GM19043 (cell line): ENCODE results near the gene ARFGEF2.

Experiments used
- ATAC-seq: cut with Tn5 transposase; IDR thresholded peaks from one replicate; pipeline ENCODE4 v1.9.1; 2021; ENCODE audit warnings: low read depth; ENCODE audit not compliant: unreplicated experiment

Gene ARFGEF2

DNA sequence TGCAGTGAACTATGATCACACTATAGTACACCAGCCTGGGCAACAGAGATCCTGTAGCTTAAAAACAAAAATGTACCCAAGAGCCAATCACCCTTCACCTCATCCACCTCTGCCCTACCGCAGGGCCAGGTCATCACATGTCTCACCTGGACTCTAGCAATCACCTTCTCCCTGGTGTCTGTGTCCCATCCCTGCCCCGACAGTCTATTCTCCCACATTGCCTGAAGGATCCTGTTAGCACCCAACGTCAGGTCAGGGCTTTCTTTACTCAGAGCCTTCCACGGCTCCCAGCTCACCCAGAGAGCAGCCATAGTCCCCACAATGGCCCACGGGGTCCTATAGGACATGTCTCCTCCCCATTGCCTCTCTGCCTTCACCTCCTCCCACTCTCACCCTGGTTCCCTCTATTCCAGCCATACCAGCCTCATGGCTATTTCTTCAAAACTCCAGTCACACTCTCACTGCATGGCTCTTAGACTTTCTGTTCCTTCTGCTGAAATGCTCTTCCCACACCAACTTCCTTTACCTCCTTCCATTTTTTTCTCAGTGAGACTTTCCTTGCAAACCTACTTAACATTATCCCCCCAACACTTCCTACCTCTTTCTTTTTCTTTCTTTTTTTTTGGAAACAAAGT, 22.5 kb upstream of the ARFGEF2 start:
- ATAC-seq, result no peak

DNA sequence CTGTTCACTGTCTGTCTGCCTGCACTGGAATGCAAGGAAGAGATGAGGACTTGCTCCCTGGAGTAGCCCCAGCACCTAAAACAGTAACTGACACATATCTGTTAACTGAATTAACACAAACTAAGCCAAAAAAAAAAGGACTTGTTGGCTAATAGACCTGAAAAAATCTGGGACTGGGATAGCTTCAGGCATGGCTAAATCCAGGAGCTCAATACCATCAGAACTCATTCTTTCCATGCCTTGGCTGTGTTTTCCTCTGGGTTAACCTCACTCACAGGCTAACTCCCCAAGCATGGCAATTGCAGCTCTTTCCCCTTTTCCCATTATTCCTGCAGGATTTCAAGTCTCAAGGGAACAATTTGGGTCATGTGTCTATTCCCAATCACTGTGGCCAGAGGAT, 21.6 kb upstream of the ARFGEF2 start:
- ATAC-seq, result no peak

DNA sequence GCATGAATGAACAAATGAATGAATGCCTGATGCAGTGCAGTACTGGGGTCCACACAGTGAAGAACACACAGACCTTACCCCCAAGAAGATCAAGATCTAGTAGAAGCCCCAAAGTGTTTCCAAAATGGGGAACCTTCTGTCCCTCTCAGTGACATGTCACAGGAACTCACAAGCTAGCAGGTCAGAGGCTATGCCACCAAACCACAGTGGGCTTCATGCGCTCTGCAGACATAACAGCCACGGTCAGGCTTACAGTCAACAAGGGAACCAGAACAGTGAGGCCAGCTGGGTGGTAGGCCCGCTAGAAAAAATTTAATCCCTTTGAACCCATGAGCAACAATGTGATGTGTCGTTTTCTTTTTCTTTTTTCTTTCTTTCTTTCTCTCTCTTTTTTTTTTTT, 20.2 kb upstream of the ARFGEF2 start:
- no peak for ATAC-seq

DNA sequence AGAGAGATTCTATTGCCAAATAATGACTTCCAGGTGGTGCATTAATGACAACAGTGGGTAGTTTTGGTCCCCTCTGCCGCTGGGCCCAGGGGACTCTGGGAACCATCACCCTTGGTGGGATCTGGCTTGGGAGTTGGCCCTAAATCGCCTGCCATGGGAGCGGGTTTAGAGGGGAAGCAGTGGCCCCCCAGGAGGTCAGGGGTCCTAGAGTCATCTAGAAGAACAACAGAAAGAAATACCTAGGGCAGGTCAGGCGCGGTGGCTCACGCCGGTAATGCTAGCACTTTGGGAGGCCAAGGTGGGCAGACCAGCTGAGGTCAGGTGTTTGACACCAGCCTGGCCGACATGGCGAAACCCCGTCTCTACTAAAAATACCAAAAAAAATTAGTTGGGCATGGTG, 17.8 kb upstream of the ARFGEF2 start:
- ATAC-seq, result no peak

DNA sequence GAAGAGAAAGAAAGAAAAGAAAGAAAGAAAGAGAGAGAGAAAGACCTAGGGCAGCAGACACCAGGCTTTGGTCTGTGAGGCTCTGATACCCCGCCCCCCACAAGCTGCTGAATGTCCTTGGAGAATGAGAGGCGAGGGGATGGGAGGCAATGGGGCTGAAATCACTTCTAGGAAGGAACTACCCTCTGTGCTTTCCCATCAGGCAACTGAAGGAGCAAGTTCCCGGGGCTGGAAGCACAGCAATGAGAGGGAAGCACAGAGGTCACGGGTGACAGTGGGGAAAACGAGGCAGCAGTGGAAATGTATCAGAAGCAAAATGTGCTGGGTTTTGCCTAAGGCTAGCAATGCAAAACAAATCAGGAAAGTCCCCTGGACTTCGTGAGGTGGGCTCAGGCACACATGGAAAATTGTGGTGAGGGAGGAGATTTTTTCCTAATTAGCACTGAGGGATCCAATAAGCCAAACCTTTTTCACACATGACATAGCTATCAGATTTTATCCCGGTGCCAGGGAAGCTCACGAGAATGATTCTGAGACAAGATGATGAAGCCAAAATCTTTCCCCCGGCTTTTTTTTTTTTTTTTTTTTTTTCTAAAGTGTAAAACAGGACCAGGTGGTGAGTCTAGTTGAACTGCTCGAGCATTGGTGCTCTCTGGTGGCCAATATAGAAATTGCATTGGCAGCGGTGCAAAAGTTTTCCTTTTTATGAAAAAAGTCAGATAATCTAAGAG, 16.8 kb upstream of the ARFGEF2 start:
- no peak for ATAC-seq

DNA sequence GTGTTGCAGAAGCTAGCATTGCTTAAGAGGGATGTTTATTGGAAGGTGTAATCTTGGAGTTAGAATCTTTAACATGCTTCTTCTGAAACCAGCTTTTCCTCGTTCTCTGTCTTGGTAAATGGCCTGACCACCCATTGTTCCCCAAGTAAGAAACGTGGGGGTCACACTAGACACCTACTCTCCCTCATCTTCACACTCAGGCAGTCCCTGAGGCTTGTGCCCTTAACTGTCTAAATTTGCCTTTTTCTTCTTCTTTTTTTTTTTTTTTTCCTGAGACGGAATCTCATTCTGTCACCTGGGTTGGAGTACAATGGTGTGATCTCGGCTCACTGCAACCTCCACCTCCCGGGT, 16.2 kb upstream of the ARFGEF2 start:
- no peak for ATAC-seq

DNA sequence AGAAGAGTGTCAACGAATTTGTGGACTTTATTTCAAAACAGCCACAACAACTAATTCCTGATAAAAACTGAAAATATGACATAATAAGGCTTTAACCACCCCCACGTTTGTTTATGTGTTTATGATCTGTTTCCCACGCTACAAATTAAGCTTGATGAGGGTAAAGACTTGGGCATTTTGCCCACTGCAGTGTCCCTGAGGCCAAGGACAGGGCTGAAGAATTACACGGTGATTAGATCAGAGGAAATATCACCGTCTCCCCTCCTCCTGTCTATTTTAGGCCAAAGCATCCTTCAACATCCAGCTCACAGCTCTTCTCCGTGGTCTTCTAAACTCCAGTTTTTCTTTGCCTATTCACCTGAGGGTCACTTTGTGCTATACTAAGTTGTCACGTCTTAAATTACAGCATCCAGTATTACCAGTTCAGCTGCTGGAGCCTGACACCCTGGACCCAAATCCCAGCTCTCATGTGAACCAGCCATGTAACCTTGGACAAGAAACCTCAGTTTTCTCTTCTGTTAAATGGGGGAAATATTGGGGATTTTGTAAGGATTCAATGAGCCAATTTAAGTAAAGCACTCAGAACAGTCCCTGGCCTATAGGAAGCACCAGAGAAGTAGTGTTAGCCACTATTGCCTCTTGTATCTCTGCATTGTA, 15.2 kb upstream of the ARFGEF2 start:
- ATAC-seq, result no peak

DNA sequence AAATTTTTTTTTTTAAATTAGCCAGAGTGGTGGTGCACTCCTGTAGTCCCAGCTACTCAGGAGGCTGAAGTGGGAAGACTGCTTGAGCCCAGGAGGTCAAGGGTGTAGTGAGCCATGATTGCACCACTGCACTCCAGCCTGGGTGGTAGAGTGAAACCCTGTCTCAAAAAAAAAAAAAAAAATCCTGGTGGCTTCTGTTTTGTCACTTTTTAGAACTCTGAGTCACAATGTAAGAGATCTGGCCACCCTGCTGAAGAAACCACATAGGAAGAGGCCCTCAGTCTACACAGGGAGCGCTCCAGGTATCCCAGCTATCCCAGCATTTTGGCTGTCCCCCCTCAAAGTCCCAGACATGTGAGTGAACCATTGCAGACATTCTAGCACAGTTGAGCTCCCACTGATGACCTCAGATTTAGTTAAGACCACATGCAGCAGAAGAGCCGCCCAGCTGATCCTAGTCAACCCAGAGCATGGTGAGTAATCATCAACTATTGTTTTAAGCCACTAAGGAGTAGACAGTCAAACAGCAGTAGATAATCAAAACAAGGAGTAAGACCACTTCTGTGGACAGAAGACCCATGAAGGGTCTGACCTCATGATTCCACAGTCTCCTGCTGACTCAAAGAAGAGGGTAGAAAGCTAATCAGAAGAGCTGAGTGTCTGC, 12.7 kb upstream of the ARFGEF2 start:
- ATAC-seq, result no peak

DNA sequence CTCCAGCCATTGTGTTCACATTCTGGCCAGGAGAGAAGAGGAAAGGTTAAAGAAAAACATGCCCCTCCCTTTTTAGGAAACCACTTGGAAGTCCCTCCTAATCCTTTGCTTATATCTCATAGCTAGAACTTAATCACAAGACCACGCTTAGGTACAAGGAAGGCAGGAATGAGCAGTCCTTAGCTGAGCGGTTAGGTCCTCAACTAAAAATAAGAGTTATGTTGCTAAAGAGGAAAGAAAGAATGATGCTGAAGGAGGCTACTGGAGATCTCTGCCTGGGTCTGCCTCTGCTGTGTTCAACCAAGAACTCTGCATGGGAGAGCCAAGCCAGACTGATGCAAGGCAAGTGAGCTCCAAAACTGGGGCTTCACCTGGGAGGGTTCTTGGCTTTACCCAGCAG, 11.6 kb upstream of the ARFGEF2 start:
- no peak for ATAC-seq

DNA sequence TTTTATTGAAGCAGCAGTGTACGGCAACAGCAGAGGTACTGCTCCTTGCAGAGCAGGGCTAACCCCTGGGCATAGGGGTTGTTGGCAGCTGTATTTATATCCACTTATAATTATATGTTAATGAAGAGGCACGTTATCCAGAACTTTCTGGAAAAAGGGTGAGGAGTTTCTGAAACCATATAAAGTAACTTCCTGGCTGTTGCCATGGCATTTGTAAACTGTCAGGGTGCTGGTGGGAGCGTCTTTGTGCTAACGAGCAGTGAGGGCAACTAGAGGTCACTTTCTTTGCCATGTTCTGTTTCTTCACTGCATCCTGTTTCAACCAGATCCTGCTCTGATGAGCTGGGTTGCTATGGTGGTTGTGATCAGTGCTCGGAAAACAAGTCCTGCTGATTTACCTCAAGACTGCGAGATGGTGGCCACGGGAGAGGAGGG, 11.1 kb upstream of the ARFGEF2 start:
- no peak for ATAC-seq

DNA sequence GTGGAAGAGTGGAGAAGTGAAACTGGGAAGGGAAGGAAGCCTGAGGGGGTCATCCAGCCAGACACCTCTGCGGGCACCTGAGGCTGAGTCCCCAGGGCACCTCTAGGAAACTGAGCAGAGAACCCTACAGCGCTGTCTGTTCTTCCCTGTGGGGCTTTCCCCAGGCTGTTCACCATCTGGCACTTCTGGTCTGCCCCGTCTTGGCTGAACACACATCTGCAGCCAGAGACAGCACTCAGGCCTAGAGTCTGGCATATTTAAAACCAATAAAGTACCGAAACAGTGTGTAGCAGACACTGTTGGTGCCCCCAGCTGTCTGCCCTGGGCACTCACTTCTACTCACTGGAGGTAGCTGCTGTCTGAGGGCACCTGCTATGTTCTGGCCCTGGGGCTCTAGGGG, 9.4 kb upstream of the ARFGEF2 start:
- ATAC-seq, result no peak

DNA sequence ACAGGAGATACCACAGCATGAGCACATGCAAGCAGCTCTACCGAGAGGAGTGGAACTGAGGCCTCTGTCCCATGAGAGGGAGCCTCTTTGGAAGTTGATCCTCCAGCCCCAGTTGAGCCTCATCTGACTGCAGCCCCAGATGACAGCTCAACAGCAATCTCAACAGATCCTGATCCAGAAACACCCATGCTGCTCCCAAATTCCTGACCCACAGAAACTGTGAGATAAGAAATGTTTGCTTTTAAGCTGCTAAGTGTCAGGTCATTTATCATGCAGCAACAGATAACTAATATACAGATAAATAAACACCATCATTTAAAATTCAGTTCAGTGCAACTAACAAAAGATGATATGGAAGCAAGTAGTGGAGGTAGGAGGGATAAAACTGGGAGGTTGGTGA, 4.8 kb upstream of the ARFGEF2 start:
- ATAC-seq, result no peak

DNA sequence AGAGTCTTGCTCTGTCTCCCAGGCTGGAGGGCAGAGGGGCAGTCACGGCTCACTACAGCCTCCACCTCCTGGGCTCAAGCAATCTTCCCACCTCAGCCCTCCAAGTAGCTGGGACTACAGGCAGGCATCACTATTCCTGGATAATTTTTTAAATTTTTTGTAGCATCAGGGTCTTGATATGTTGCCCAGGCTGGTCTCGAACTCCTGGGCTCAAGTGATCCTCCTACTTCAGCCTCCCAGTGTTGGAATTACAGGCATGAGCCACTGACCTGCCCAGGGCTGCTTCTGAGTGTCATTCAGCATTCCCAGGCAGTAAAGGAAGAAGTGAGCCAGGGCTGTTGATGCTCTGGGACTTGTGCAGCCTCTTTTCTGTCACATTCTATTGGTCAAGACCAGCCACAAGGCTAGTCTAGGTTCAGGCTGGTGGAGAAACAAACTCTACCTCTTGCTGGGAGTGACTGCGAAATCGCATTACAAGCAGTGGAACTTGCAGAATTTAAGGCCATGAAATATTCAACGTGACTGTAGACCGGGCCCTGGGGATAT, 2.1 kb upstream of the ARFGEF2 start:
- no peak for ATAC-seq

DNA sequence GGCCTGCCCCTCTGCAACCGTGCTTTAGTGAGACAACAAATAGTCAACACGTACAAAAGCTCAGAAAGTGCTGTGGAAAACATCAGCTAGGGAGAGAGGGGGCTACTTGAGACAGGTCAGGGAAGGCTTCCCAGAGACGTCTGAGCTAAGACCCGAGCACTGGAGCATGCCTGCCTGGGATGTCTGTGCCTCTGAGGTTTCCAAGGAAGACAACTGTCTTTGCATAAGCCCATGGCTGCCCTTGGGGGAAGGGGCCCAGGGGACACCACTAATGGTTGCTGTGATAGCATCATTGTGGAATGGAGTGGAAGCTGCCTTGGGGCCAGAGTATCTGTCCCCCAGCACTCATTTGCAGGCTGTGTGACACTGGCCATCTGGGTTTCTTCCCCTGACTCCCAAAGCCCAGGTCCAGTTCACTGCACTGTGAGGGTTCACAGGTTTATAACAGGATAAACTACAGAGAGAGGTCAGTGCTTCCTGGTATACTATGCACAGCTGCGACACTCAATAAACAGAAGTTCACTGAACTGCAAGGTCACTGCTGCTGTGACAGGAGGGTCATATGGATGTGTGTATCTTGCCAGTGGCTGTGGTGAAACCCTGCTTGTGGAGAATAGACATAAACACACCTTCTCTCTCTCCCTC, 1.5 kb upstream of the ARFGEF2 start:
- no peak for ATAC-seq

DNA sequence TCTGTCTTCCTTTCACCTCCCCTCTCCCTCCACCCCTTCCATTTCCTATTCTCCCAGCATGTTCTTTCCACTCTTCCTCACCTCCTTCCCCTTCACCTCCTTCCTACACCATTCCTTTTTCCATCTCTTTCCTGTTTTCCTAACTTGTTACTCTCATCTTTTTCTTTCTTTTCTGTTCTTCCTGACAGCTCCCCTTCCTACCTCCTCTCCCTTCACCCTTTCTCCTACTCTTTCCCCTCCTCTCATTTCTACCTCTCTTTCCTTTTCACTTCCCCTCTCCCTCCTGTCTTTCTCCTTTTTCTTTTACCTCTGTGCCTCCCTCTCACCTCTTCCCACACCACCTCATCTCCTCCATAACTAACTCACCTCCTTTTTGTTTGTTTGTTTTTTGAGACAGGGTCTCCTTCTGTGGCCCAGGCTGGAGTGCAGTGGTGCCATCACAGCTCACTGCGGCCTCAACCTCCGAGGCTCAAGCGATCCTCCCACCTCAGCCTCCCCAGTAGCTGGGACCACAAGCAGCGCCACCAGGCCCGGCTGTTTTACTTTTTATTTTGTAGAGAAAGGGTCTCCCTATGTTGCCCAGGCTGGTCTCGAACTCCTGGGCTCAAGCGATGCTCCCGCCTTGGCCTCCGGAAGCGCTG, 864 bp upstream of the ARFGEF2 start:
- ATAC-seq, result no peak

DNA sequence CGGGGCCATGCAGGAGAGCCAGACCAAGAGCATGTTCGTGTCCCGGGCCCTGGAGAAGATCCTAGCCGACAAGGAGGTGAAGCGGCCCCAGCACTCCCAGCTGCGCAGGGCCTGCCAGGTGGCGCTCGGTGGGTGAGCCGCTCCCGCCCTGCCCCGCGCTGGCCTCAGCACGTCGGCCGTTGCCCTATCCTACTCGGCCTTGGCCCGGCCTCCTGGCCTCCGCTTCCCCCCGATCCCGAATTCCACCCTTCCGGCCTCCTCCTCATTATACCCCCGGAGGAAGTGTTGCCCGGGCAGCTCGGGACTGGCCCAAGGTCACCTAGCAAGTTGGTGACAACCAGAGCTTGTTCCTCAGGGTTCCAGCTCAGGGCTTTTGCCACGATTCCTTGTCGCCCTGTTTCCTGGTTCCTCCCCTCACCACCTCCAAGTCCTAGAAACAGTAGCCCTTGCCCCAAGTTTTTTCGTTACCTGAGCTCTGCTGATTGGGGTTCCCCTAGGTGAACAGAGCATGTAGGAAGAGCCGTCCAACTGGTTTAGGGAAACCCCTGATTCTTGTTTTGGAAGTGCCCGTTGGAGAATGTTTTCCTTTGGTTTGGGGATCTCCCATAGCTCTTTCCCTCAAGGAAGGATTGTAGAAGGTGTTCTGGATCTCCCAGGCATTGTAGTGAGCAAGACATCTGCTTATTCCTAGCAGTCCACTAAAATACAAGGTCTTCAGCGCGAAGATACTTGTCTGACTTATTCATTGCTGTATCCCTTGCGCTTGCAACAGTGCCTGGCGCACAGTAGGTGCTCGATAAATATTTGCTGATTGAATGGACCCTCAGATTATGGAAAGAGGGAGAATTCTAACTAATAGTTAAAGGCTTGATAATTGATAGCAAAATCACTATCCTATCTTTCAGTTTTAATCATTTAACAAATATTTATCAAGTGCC, 641 bp downstream of the ARFGEF2 start:
- peak; percentile 16 for ATAC-seq

DNA sequence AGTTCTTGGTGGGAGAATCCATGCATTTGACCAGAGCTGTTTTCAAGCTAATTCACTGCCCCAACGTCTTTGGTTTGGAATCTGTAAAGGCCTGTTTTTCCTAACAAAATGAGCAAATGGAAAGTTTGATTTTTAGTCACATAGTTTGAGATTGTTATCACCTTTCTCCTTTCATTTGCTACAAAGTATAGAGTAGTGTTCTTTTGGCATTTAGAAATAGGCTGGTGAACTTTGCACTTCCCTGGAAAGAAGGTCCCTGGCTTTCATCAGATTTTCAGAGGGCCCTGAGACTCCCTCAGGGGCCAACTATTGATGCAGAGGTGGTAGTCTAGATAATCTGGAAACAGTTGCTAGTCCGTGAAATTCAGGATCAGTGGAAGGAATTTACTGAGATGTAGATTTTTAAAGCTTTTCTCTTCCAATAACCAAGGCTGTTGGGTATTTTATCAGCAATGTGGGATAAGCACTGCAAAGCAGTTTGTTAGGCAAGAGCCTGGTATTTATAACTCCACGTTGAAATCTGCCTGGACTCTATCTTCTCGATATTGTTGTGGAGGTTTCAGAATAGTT, 1.7 kb downstream of the ARFGEF2 start:
- no peak for ATAC-seq

DNA sequence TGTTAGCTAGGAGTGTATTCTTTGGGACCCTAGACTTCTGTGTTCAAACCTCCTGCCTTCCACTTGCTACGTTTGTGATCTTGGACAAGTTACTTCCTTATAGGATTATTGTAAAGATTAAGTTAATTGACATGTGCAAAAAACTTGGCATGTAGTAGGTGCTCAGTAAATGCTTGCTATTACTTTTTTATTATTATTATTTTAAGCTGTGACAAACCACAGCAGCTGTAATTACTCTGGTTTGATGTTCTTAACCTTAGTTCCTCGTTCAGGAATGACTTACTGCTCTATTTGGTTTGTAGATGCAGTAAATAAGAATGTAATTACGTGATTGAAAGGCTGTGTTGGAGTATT, 3.2 kb downstream of the ARFGEF2 start:
- ATAC-seq, result no peak

DNA sequence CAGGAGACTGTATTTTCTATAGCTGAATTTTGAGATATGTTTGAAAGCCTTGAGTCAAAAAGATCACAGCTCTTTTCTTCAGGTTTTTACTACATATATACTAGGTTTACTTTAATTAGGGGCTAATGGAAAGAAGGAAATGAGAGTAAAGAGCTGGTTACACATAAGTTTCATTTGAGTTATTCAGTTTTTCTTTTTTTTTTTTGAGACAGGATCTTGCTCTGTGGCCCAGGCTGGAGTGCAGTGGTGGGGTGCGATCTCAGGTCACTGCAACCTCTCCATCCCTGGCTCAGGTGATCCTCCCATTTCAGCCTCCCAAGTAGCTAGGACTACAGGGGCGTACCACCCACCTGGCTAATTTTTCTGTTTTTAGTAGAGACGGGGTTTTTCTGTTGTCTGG, 4.8 kb downstream of the ARFGEF2 start:
- ATAC-seq, result no peak
